Cardiac muscle cell (in vitro differentiated cells and primary cell): ENCODE data around the gene DDX39A. TPM values are rescaled to one million over a fixed set of nuclear protein-coding genes. Genes with fewer than 3 reads are reported as not detected.

Experiments
- DNase-seq, 2 donors: peaks; one replicate each; pipeline versions ENCODE4 v3.0.0 to v3.0.0-alpha.2; 2010 to 2017; ENCODE audit warnings: low read depth in 1 of 2, low spot score in 1 of 2
- H3K27ac ChIP-seq: fragments of 200-600 bp; sonication (generic); 2 replicates; pipeline ENCODE4 v1.5.1; 2016
- H3K27me3 ChIP-seq: fragments of 200-600 bp; sonication (generic); 2 replicates; pipeline ENCODE4 v1.6.0; 2016; ENCODE audit warnings: control low read depth
- H3K36me3 ChIP-seq: fragments of 200-600 bp; sonication (generic); 2 replicates; pipeline ENCODE4 v1.5.1; 2016; ENCODE audit warnings: control low read depth
- H3K4me1 ChIP-seq: fragments of 200-600 bp; sonication (generic); 2 replicates; pipeline ENCODE4 v1.8.1; 2017; ENCODE audit warnings: low read depth, mild to moderate bottlenecking, mixed run types
- H3K4me3 ChIP-seq: fragments of 200-600 bp; sonication (generic); 2 replicates; pipeline ENCODE4 v1.5.1; 2016; ENCODE audit warnings: mild to moderate bottlenecking
- H3K9me3 ChIP-seq: fragments of 200-600 bp; sonication (generic); 2 replicates; pipeline ENCODE4 v1.5.1; 2017; ENCODE audit warnings: low read depth, mild to moderate bottlenecking, control low read depth
- CTCF ChIP-seq: IDR thresholded peaks from 2 replicates; pipeline ENCODE4 v1.5.1; 2012; ENCODE audit warnings: low read depth, mild to moderate bottlenecking, low read length
- polyA plus RNA-seq: library from polyadenylated mRNA; unstranded; fragments of >200 nt; fragmentation: Nextera tagmentation; extraction: Ambion mirVana; gene quantifications from 2 replicates; pipeline ENCODE4 v1.2.1, GENCODE V29; 2016
- total RNA-seq: library from RNA; depleted of rRNA; stranded (reverse); fragments of >200 nt; gene quantifications from 2 replicates; pipeline ENCODE4 v1.2.3, GENCODE V29; 2016

Gene DDX39A
- total and polyA plus RNA-seq, 2 experiments from 2014 or later = 73.3 to 77.0 TPM

GRCh38 chr19:14443632-14444216 is 24.6 kb upstream of the DDX39A start:
- H3K36me3 ChIP-seq = peaks cover 39% of the 10 kb centered on the region

GRCh38 chr19:14442891-14443631 is 23.9 kb upstream of the DDX39A start:
- Histone ChIP-seq H3K27ac (no peak overlapping the region), H3K27me3 (no peaks in the 10 kb centered on the region), H3K36me3 (peaks cover 34% of the 10 kb centered on the region), H3K4me1 (no peaks in the 10 kb centered on the region), H3K4me3 (no peak overlapping the region), H3K9me3 (no peaks in the 10 kb centered on the region)
- DNase-seq = no peak
- TF ChIP-seq CTCF = no peak

More at GRCh38 chr19:14443632-14444216, 24.6 kb upstream of the DDX39A start:
- no peak for DNase-seq
- Histone ChIP-seq H3K9me3 (no peaks in the 10 kb centered on the region), H3K4me1 (no peaks in the 10 kb centered on the region), H3K4me3 (no peak overlapping the region), H3K27ac (no peak overlapping the region), H3K27me3 (no peaks in the 10 kb centered on the region)
- TF ChIP-seq CTCF = no peak

DNA sequence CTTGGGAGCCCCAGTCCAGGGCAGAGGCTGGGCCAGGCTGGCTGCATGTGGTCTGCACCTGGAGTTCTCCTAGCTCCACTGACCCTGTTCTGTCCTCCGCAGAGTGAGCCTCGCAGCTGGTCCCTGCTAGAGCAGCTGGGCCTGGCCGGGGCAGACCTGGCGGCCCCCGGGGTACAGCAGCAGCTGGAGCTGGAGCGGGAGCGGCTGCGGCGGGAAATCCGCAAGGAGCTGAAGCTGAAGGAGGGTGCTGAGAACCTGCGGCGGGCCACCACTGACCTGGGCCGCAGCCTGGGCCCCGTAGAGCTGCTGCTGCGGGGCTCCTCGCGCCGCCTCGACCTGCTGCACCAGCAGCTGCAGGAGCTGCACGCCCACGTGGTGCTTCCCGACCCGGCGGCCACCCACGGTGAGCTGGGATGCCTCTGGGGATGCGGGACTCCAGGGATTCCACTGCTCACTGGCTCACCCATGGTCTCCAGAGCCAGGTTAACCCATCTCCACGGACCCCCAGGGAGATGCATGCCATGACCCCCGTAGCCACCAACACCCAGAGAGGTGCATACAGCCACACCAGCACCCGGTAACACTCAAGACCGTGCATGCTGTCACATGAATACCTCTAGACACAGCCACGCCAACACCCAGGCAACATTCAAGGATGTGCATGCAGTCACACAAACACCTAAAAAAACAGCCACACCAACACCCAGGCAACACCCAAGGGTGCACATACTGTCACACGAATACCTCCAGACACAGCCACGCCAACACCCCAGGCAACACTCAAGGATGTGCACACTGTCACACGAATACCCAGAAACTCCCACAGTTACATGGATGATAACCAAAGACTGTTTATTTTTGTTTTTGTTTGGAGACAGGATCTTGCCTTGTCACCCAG is 22.1 kb upstream of the DDX39A start:
- no peak for TF ChIP-seq CTCF
- no peak overlapping the region for H3K27ac ChIP-seq
- no peaks in the 10 kb centered on the region for H3K27me3 ChIP-seq
- peaks cover 25% of the 10 kb centered on the region for H3K36me3 ChIP-seq
- no peaks in the 10 kb centered on the region for H3K4me1 ChIP-seq
- DNase-seq = no peak
- no peaks in the 10 kb centered on the region for H3K9me3 ChIP-seq
- no peak overlapping the region for H3K4me3 ChIP-seq

GRCh38 chr19:14440049-14440448 is 20.9 kb upstream of the DDX39A start:
- H3K36me3 ChIP-seq = peaks cover 23% of the 10 kb centered on the region
- H3K4me1 ChIP-seq = no peaks in the 10 kb centered on the region
- H3K9me3 ChIP-seq = no peaks in the 10 kb centered on the region
- H3K27me3 ChIP-seq = no peaks in the 10 kb centered on the region
- H3K4me3 ChIP-seq = no peak overlapping the region
- DNase-seq = no peak
- no peak overlapping the region for H3K27ac ChIP-seq
- TF ChIP-seq CTCF = no peak

GRCh38 chr19:14439014-14439413 is 19.9 kb upstream of the DDX39A start:
- no peak for TF ChIP-seq CTCF
- no peaks in the 10 kb centered on the region for H3K27me3 ChIP-seq
- DNase-seq = no peak
- H3K4me1 ChIP-seq = peaks cover 2% of the 10 kb centered on the region
- peaks cover 14% of the 10 kb centered on the region for H3K36me3 ChIP-seq
- no peaks in the 10 kb centered on the region for H3K9me3 ChIP-seq
- no peak overlapping the region for H3K4me3 ChIP-seq
- H3K27ac ChIP-seq = no peak overlapping the region
